PFSK-1 (cell line): Measurements from ENCODE around the gene KBTBD2.

Source experiments
- FOXP2 ChIP-seq: optimal IDR thresholded peaks from 2 replicates; pipeline ENCODE3; 2011; ENCODE audit warnings: borderline replicate concordance, control low read depth, inconsistent platforms; ENCODE audit not compliant: insufficient read depth; ENCODE audit errors: extremely low read length, extremely low read depth
- POLR2AphosphoS5 ChIP-seq: IDR thresholded peaks from 2 replicates; pipeline ENCODE4 v1.6.1; 2012; ENCODE audit warnings: low read depth, mild to moderate bottlenecking, control low read depth, low read length, moderate library complexity
- REST ChIP-seq, 2 experiments: IDR thresholded peaks; 2 replicates each; pipeline versions ENCODE4 v1.6.1 to v1.8.0; 2011 to 2012; ENCODE audit warnings: low read depth in 2 of 2, low read length in 2 of 2, control low read depth in 1 of 2, inconsistent platforms in 1 of 2, mild to moderate bottlenecking in 1 of 2, moderate library complexity in 1 of 2; ENCODE audit not compliant: insufficient read depth in 1 of 2

GRCh38 chr7:32868116-32868515 lies 23.4 kb downstream of the KBTBD2 start:
- TF ChIP-seq FOXP2 (no peak), REST (IDR thresholded peaks at IDR 0.05; ENCODE audit: insufficient read depth in 1 of 2, low read depth in 2 of 2, low read length in 2 of 2) (no peak), POLR2AphosphoS5 (no peak)
